GM19452 (cell line): ENCODE data around the gene MCF2L2.
"Not testable (repeated sequence)": the region's sequence is repeated elsewhere in the genome, so short reads cannot be mapped to it uniquely, and the experiment has no call there.

Experiments
- ATAC-seq: cut with Tn5 transposase; IDR thresholded peaks from one replicate; pipeline ENCODE4 v1.9.1; 2021; ENCODE audit not compliant: unreplicated experiment

MCF2L2 gene

DNA sequence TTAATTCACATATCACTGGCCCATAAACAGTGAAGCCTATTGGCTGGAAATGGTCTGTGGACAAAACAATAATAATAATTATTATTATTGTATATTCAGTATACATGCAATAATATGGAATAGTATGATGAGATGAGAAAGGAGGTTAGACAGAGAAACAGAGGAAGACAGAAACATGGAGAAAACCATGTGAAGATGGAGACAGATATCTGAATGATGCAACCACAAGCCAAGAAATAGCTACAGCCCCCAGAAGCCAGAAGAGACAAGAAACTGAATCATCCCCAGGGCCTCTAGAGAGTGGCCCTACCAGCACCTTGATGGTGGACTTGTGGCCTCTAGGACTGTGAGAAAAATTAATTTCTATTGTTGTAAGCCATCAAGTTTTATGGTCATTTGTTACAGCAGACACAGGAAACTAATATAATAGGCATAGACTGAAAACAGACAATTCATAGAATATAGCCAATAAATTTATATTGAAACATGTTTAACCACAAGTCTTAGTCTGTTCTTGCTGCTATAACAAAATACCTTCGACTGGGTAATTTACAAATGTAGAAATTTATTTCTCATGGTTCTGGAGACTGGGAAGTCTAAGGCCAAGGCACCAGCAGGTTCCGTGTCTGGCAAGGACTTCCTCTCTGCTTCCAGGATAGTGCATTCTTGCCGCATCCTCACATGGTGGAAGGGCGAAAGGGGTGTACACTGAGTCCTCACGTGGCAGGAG is 31.6 kb downstream of the MCF2L2 start:
- ATAC-seq, result no peak

DNA sequence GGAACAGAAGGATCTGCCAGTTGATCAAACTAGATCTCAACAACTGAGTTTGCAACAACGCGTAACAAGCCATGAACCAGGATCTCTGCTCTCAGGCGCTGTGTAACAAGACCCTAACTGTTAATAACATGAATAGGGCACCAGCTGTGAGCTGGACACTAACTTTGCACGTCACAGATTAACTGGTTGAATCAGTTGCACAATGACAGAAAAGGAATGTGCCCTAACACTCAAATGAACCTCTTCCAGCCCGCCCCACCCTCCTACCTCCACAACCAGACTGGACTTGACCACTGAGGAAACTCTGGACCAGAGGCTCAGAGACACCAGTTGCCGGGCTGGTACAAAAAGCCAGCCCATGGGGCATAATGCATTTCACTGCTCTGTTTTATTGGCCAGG is 34.3 kb downstream of the MCF2L2 start:
- no peak for ATAC-seq

DNA sequence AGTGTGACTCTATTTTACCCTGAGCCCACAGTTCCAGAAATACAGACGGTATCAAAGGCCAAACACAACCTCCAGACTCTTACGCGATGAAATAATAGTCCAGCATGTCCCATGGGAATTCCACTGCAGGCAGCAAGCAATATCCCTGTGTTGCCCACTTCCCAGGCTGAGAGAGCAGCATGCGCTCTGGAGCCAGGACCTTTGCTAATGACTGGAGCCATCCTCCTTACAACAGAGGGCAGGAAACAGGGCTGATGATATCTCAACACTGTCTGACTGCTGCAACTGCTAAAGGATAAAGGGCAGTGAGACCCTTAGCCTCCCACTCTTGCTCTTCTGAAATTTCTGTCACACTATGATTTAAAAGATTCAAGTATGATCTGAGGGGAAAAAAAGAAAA is 34.8 kb downstream of the MCF2L2 start:
- no peak for ATAC-seq

DNA sequence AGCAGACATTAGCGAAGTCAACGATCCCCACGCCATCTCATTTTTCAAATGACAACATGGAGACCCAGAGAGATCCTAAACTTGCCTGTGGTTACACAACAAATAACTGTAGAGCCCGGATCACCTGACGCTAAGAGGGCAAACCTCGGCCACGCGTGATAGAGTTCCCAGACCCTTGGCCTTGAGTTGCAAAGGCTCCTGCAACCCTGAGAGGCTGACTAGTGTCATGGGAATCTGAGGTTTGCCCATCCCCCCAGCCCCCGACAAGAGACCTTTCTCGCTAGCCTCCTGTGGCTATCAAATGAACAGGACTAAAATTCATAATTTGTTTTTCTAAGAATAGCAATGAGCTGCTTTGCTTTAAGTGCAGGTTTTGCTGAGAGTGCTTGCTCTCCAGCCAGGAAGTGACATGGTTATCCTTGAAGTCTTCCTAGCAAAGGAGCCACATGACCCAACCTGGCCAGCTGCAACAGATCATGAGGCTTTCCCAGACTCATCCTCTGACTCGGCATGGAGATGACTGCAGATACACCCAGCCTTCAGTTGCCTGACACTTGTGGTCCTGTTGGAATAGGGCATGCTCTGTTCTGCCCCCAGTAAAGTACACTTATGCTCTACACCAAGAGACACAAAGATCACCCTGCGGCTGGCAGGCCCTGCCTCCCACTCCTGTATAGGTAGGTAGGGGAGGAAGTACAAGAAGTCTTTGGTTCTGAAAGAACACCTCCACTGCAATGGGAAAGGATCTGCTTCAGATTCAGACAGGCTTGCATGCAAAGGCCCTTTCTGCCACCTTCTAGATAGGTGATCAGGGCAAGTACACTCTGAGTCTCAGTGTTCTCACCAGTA is 36.0 kb downstream of the MCF2L2 start:
- ATAC-seq, result no peak

DNA sequence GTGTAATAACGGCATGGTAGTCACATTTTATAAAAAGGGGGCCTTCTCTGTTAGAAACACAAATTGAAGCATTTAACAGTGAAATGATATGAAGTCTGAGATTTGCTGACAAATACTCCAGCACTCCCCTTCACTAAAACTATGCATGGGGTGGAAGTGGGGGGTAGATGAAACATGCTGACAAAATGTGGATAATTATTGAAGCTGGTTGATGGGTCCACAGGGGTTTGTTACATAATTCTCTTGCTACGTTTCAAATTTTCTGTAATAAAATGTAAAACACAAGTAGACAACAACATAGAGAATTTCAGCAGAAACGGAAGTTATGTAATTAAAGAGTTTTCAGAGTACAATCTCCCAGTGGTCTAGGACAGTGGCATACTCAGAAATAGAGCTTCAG is 37.0 kb downstream of the MCF2L2 start:
- no peak for ATAC-seq

DNA sequence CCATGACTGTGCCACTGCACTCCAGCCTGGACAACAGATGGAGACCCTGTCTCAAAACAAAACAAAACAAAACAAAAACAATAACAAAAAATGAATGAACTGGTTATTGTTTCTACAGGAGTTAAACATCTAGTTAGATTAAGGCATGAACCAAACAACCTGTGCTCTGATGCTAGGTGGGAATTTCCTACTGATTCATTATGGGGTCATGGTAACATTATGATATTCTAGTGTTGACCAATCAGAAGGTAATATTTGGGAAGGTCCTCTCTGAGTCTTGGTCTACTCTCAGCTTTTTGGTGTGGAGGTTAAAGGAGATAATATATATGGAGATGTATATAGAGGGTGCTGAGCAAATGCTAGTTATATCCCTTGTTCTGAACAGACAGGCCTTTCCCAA is 37.6 kb downstream of the MCF2L2 start:
- no peak for ATAC-seq

DNA sequence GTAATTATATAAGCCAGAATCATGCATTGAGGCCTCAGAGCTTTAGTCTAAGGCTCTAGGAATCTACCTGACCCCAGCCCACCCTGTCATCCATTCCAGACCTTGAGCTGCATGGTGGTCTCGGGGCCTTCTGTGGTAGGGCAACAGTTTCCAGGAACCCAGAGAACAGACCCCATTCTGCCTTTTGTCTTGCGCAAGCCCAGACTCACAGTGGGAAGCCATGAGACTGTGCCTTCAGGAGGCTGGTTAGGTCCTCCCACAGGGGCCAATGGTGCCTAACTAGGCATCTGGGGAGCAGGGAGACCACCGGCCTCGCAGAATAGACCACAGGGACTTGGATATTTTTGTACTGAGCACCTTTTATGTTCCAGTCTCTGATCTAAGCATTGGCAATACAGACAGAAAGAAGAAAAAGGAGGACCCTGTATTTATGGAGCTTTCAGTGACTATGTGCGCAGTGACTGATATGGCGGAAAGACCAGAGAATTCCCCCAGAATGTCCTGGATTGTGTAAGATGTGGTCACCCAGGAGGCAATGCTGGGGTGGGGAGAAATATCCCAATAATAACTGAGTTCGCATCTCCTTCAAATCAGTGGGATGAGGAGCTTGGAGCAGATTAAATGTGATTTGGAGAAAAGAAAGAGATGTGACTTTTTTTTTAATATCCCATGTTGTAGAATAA is 40.1 kb downstream of the MCF2L2 start:
- no peak for ATAC-seq

DNA sequence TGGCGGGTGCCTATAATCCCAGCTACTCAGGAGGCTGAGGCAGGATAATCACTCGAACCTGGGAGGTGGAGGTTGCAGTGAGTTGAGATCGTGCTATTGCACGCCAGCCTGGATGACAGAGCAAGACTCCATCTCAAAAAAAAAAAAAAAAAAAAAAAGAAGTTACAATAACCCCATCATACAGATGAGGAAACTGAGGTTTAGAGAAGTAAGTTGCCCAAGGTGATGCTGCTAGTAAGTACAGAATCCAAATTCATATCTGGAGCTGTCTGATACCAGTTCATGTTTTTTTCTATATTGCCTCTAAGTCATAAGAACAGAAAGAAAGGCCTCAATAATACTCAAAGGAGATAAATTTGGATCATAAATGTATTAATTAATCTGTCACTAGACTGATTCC is 40.6 kb downstream of the MCF2L2 start:
- no peak for ATAC-seq

DNA sequence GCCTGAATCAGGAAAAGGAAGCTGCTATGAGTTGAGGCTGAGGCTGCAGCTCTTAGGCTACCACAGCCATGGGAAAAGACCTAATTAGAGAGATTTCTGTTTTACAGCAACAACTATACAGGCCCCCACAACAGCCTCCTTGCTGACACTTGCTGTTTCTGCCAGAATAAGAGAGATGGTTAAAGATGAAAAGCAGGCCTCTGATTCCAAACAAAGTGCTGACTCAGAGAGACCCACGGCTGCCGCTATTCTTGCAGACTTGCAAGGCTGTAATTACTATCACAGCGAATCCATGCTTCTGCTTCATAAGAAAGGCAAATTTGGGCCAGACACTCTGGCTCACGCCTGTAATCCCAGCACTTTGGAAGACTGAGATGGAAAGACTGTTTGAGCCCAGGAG is 41.8 kb downstream of the MCF2L2 start:
- no peak for ATAC-seq

DNA sequence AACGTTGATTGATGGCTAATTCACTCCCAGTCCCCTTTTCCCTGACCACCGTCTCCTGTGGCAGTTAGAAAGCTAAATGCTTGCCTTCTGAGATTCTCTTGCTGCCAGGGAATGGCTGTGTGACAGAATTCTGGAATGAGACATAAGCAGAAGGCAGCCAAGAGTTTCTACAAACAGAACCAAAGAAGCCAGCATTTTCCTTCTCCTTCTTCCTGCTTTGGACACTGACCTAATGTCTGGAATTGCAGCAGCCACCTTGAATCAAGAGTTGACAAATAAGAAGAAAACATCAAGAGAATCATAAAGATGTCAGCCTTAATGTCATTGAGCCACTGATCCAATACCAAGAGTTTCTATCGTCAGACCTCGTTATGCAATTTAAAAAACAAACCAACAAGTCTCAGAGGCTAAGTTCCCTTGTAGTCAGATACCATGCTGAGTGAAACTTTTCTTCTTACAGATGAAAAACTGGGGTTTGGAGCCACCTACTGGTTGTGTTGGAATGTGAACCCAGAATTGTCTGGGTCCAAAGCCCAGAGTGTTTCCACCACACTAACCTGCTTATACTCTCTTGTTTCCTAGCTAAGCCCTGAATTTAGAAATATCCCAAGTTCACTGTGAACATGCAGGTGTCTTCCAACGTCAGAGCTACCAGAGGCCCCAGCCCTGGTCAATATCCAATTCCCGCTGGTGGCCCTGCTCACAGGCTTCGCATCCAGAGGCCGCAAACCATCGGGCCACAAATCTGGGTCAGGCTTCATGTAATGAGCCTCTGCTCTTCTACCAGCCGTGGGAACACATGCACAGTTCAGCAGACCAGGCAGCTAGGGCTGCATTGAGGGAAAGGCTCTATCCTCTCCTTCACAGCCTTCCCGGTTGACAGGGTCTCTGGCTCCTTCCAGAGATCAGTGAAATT is 42.5 kb downstream of the MCF2L2 start:
- ATAC-seq, result no peak

DNA sequence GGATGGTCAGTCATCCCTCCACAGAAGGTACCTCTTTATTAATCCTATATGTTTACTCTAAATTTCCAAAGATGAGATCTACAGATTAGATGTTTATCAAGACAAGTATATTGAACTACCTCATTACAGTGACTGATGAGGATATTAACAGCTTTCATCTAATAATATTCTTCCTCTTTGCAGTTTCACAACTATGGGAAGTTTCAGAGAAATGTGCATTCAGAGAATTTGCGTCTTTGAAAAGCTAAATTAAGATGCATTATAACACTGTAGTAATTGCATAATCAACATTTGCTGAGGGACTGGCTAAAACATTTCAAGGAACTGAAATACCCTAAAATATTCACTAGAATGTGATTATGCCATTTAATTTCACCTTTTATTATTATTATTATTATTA is 46.7 kb downstream of the MCF2L2 start:
- no peak for ATAC-seq

DNA sequence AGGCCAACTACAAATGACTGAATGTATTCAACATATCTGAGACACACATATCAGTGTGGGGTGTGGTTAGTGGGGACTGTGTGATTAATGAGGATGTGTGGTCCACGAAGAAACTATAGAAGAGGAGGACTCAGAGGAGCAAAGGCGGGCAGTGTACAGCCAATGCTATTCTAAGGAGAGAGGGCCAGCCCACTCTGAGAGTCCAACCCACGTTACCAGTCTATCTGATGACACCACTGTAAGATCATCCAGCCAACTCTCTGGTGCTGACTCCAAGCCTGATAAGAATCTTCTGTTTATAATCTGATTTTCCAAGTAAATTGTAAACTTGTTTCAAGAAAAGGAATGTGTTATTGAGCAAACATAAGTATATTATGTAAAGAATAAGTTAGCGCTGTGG is 47.2 kb downstream of the MCF2L2 start:
- no peak for ATAC-seq

DNA sequence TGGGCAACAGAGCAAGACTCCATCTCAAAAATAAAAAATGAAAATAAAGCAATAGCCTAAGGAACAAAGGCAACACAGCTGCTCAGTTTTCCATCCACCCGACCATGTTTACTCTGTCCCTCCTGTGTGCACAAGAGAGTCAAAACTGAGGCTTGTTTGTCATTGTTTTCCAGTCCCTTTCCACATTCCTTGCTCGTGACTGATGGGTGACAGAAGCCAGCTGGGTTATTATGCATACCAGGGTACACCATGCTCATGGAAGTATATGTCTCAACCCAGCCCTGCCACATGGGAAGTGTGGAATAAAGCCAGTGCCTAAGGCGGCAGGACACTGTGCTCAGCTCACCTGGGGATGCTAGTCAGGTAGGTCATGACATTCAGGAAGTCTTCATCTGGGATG is 49.5 kb downstream of the MCF2L2 start:
- no peak for ATAC-seq

DNA sequence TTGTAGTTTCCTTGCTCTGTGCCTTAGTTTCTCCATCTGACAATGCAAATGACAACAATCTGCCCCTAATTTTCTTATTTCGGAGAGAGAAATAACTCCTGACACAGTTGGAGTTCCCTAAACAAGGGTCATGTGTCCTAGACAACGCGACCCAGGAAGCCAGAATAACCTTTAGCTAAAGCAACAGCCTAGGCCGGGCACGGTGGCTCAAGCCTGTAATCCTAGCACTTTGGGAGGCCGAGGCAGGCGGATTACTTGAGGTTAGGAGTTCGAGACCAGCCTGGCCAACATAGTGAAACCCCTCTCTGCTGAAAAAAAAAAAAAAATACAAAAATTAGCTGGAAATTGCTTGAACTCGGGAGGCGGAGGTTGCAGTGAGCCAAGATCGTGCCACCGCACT is 49.9 kb downstream of the MCF2L2 start:
- no peak for ATAC-seq

DNA sequence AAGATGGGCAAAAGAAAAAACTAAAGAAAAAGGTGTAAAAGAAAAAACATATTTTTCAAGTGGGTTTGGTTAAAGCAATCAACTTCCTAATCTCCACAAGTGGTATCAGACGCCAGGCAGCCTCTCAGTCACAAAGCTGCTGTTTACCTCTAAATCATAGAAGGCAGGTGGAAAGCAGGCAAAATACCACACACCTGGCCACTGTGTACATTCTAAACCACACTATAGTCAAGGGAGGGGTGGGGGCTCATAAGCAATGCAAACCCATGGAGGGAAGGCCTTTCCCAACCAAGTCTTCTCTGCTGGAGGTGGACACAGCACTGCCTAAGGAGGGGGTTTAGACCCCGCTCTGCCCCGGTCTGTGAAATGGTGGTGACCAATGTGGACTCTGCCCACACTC is 50.4 kb downstream of the MCF2L2 start:
- ATAC-seq, result no peak

DNA sequence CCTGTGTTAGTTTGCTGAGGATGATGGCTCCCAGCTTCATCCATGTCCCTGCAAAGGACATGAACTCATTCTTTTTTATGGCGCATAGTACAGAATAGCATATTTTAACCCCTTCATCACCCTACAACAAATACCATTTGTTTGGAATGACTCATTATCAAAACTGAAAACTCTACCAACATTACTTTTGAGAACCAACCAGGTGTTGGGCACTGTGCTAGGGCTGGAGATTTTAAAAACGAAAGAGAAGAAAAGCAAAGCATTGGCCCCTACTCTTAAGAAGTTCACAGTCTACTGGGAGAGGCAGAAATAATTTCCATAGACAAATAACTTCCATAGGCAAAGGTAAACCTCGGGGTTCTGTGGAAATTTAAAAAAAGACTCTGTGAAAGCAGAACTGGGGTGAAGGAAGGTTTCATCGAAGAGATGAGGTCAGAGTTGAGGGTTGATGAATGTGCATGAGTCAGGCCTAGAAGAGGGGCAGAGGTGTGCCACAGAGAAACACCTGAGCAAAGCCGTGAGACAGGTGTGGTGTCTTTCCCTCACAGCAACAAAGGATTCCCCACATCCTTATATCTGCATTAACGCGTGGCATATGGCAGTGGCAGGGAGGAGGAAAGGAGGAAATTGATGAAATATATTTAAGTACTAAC is 51.0 kb downstream of the MCF2L2 start:
- ATAC-seq, result no peak

DNA sequence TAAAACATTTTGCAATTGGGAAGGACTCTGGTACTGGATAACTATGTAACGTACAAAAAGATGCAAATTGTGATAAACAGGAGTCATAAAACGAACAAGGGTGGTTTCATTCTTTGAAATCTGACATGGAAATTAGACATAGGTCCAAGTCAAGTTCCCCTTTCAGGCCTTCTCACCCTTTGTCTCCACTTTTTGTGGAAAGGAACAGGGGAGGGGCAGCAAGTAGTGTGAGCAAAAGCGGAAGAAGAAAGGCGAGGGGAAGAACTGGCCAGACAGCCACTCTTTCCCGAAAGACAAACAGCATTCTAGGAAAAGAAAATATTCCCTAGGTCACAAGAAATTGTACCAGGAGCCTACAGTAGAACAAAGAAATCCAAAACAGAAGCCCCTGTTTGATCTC is 52.6 kb downstream of the MCF2L2 start:
- no peak for ATAC-seq

DNA sequence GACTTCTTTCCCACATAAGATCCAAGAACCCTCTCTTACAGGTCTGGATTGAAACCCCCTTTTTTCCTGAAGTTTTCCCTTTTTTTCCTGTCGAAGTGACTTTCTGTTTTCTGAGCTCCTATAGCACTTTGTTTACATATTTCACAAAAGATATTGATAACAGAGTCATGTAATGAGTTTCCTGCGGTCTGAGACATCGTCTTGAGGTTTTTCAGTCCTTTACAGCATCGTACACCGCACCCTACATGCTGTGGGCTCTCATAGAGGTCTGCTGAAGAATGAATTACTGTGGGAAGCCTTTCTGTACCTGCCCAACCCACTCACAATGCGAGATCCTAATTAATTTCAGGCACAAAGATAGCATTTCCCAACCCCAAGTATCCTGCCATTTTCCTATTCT is 53.1 kb downstream of the MCF2L2 start:
- ATAC-seq, result no peak

DNA sequence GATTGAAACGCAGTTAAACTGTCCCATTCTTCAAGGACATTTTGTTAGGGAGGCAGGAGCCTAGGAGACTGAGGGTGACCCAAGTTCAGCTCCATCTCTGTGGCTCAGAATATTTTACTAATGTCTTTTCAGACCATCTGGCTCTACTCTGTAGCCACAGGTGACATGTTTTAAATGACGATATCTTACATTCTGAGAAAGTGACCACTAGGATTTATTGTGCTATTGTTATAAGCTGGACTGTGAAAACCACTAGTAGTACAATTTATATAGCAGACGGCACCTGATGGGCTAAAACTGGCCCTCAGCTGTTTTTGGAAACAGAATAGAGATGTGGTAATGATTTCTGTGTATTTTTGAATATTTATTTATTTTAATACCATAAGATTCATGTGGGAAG is 55.5 kb downstream of the MCF2L2 start:
- ATAC-seq, result no peak

DNA sequence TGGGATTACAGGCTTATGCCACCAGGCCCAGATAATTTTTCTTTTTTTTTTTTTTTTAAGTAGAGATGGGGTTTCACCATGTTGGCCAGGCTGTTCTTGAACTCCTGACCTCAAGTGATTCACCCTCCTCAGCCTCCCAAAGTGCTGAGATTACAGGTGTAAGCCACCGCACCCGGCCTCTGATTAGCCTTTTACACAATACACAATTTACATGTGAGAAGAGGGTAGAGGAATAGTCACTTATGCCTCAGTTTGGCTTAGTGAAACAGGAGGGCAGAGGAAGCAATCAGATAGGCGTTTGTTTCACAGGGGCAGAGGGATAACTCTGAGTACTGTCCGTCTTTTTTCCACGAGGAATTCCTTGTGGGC is 56.8 kb downstream of the MCF2L2 start:
- not testable (repeated sequence) for ATAC-seq

DNA sequence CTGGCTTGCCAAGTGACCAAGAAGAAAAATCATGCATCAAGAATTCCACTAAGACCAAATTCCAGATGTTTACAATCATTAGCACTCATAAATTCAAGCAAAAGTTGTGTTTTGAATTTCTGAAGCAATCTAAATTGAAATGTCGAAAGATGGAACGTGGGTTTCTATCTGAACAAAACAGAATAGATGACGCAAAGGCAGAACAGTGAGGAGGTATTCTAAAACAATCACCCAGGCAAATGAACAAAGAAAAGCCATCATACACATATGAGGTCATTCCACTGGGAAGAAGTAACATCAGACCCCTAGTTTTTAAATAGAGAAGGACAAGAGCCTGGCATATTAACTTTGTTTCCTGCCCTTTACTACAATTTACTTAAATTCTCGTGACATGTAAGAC is 58.0 kb downstream of the MCF2L2 start:
- ATAC-seq, result no peak
